H9 (cell line): Measurements from ENCODE around the gene LAX1. TPM values are rescaled to one million over a fixed set of nuclear protein-coding genes. Genes with fewer than 3 reads are reported as not detected.

Experiments
- DNase-seq: peaks from one replicate; pipeline ENCODE4 v3.0.0-alpha.2; 2017
- H2AFZ ChIP-seq: one replicate; pipeline ENCODE4 v1.6.1; 2013; ENCODE audit warnings: mild to moderate bottlenecking, low read length, control low read depth, moderate library complexity
- H2AK5ac ChIP-seq: 2 replicates; pipeline ENCODE4 v1.6.1; 2013; ENCODE audit warnings: low read length, control low read depth, mixed read lengths; ENCODE audit not compliant: insufficient read length
- H2BK120ac ChIP-seq: one replicate; pipeline ENCODE4 v1.6.1; 2013; ENCODE audit warnings: low read depth, mild to moderate bottlenecking, low read length, control low read depth, inconsistent platforms; ENCODE audit not compliant: poor library complexity, severe bottlenecking
- H2BK12ac ChIP-seq: 2 replicates; pipeline ENCODE4 v1.6.1; 2013; ENCODE audit warnings: low read length, control low read depth, mixed read lengths, low read depth; ENCODE audit not compliant: insufficient read length
- H2BK15ac ChIP-seq: 2 replicates; pipeline ENCODE4 v1.6.1; 2013; ENCODE audit warnings: low read depth, low read length, control low read depth
- H2BK20ac ChIP-seq: one replicate; pipeline ENCODE4 v1.6.1; 2013; ENCODE audit warnings: low read depth, mild to moderate bottlenecking, low read length, control low read depth, inconsistent platforms; ENCODE audit not compliant: poor library complexity, severe bottlenecking
- H2BK5ac ChIP-seq: 2 replicates; pipeline ENCODE4 v1.6.1; 2013; ENCODE audit warnings: low read length, control low read depth, mixed read lengths; ENCODE audit not compliant: insufficient read length
- H3K14ac ChIP-seq: 2 replicates; pipeline ENCODE4 v1.6.1; 2013; ENCODE audit warnings: low read length, control low read depth; ENCODE audit not compliant: insufficient read depth
- H3K18ac ChIP-seq: 2 replicates; pipeline ENCODE4 v1.6.1; 2013; ENCODE audit warnings: low read depth, mild to moderate bottlenecking, mixed read lengths, low read length, control low read depth; ENCODE audit not compliant: insufficient read length
- H3K23ac ChIP-seq: 2 replicates; pipeline ENCODE4 v1.6.1; 2013; ENCODE audit warnings: low read length, control low read depth, mixed read lengths, low read depth; ENCODE audit not compliant: insufficient read length
- H3K23me2 ChIP-seq: 2 replicates; pipeline ENCODE4 v1.6.1; 2013; ENCODE audit warnings: low read depth, mild to moderate bottlenecking, mixed read lengths, low read length, control low read depth; ENCODE audit not compliant: insufficient read length, poor library complexity, severe bottlenecking
- H3K27ac ChIP-seq: 2 replicates; pipeline ENCODE4 v1.5.1; 2013; ENCODE audit warnings: low read length, control low read depth, mixed read lengths, low read depth; ENCODE audit not compliant: insufficient read length
- H3K27me3 ChIP-seq: 2 replicates; pipeline ENCODE4 v1.6.1; 2013; ENCODE audit warnings: low read length, control low read depth, inconsistent platforms; ENCODE audit not compliant: insufficient read depth
- H3K4ac ChIP-seq: 2 replicates; pipeline ENCODE4 v1.6.1; 2013; ENCODE audit warnings: low read depth, mild to moderate bottlenecking, control low read depth, inconsistent platforms, low read length, moderate library complexity
- H3K4me1 ChIP-seq: 2 replicates; pipeline ENCODE4 v1.6.1; 2013; ENCODE audit warnings: low read length, control low read depth, inconsistent platforms; ENCODE audit not compliant: insufficient read depth
- H3K4me2 ChIP-seq: 2 replicates; pipeline ENCODE4 v1.6.1; 2013; ENCODE audit warnings: low read length, control low read depth, mixed read lengths; ENCODE audit not compliant: insufficient read length, insufficient read depth
- H3K56ac ChIP-seq: 2 replicates; pipeline ENCODE4 v1.6.1; 2013; ENCODE audit warnings: low read depth, mild to moderate bottlenecking, mixed read lengths, low read length, control low read depth; ENCODE audit not compliant: insufficient read length
- H3K79me1 ChIP-seq: 2 replicates; pipeline ENCODE4 v1.6.1; 2013; ENCODE audit warnings: low read depth, mild to moderate bottlenecking, moderate library complexity, low read length, control low read depth, inconsistent platforms; ENCODE audit not compliant: insufficient read depth, poor library complexity, severe bottlenecking
- H3K79me2 ChIP-seq: 2 replicates; pipeline ENCODE4 v1.6.1; 2013; ENCODE audit warnings: low read length, control low read depth, inconsistent platforms; ENCODE audit not compliant: insufficient read depth
- H3K9ac ChIP-seq: 2 replicates; pipeline ENCODE4 v1.6.1; 2013; ENCODE audit warnings: low read length, control low read depth, mixed read lengths; ENCODE audit not compliant: insufficient read length; ENCODE audit errors: extremely low read depth
- H3K9me3 ChIP-seq: one replicate; pipeline ENCODE4 v1.6.1; 2013; ENCODE audit warnings: low read depth, low read length, inconsistent platforms; ENCODE audit not compliant: control insufficient read depth
- H3T11ph ChIP-seq: one replicate; pipeline ENCODE4 v1.6.1; 2013; ENCODE audit warnings: mild to moderate bottlenecking, low read length, control low read depth, inconsistent platforms
- H4K20me1 ChIP-seq: one replicate; pipeline ENCODE4 v1.6.1; 2013; ENCODE audit not compliant: control insufficient read depth, insufficient read length, insufficient read depth
- H4K5ac ChIP-seq: 2 replicates; pipeline ENCODE4 v1.6.1; 2013; ENCODE audit warnings: low read depth, mild to moderate bottlenecking, mixed read lengths, low read length, control low read depth; ENCODE audit not compliant: insufficient read length
- H4K8ac ChIP-seq: replicated peaks from 2 replicates; pipeline ENCODE4 v1.6.1; 2013; ENCODE audit warnings: low read length, control low read depth, mixed read lengths, low read depth; ENCODE audit not compliant: insufficient read length
- H4K91ac ChIP-seq: 2 replicates; pipeline ENCODE4 v1.6.1; 2013; ENCODE audit warnings: low read depth, mild to moderate bottlenecking, moderate library complexity, mixed read lengths, low read length, control low read depth; ENCODE audit not compliant: insufficient read length
- H3K27ac Mint-ChIP-seq, 3 experiments: 2 replicates in 2 of 3; 3 replicates in 1 of 3; pipeline ENCODE4 v1.8.0; 2020 to 2021; ENCODE audit warnings: mixed read lengths in 3 of 3, mild to moderate bottlenecking in 1 of 3, moderate library complexity in 1 of 3
- H3K27me3 Mint-ChIP-seq: 2 replicates; pipeline ENCODE4 v1.8.0; 2021; ENCODE audit warnings: low read depth, mild to moderate bottlenecking, moderate library complexity, mixed read lengths
- H3K36me3 Mint-ChIP-seq, 3 experiments: 2 replicates in 2 of 3; 3 replicates in 1 of 3; pipeline ENCODE4 v1.8.0; 2020 to 2021; ENCODE audit warnings: low read depth in 3 of 3, mixed read lengths in 3 of 3; ENCODE audit not compliant: insufficient read depth in 1 of 3
- H3K4me1 Mint-ChIP-seq, 2 experiments: 2 replicates each; pipeline ENCODE4 v1.8.0; 2020; ENCODE audit warnings: mixed read lengths in 2 of 2
- H3K4me3 Mint-ChIP-seq, 2 experiments: 2 replicates in 1 of 2; 3 replicates in 1 of 2; pipeline ENCODE4 v1.8.0; 2020 to 2021; ENCODE audit warnings: mild to moderate bottlenecking in 2 of 2, mixed read lengths in 2 of 2, moderate library complexity in 1 of 2
- H3K9me3 Mint-ChIP-seq, 2 experiments: 2 replicates in 1 of 2; 3 replicates in 1 of 2; pipeline ENCODE4 v1.8.0; 2020; ENCODE audit warnings: mild to moderate bottlenecking in 2 of 2, mixed read lengths in 2 of 2, moderate library complexity in 1 of 2
- CTCF ChIP-seq: fragments of 200-600 bp; sonication (generic); conservative IDR thresholded peaks from 3 replicates; pipeline ENCODE4 v1.8.0; 2021; ENCODE audit warnings: antibody characterized with exemption, mild to moderate bottlenecking
- WGBS: extraction: QIAGEN DNeasy Blood & Tissue Kit; methylation state at CpG from one replicate; pipeline ENCODE4 v1.1.7; 2013; ENCODE audit warnings: missing lambda C conversion rate, low lambda C conversion rate, mixed read lengths; ENCODE audit not compliant: insufficient read length; ENCODE audit errors: extremely low coverage; 5-methylcytosine and 5-hydroxymethylcytosine counted together
- total RNA-seq: library from RNA; stranded (reverse); gene quantifications from 2 replicates; pipeline ENCODE4 v1.2.1, GENCODE V29; 2021

Gene LAX1
- total RNA-seq, 1 experiment from 2014 or later = not detected

- no peak overlapping the region for H2AFZ ChIP-seq
- H2AK5ac ChIP-seq = no peak overlapping the region
- TF ChIP-seq CTCF = no peak
- H2BK15ac ChIP-seq = no peak overlapping the region
- no peak overlapping the region for H2BK20ac ChIP-seq
- no peak overlapping the region for H3K9ac ChIP-seq
- no peak overlapping the region for H3K4me2 ChIP-seq
- no peak overlapping the region for H3K27ac ChIP-seq
- H3K23ac ChIP-seq = no peak overlapping the region
- H2BK120ac ChIP-seq = no peak overlapping the region
- Mint-ChIP-seq H3K27ac (no peak overlapping the region), H3K27me3 (no peaks in the 10 kb centered on the region), H3K4me1 (peaks cover 3 to 12% of the 10 kb centered on the region in 2 experiments), H3K9me3 (no peaks in the 10 kb centered on the region; a peak in 1 of 5 replicates), H3K36me3 (no peaks in the 10 kb centered on the region), H3K4me3 (no peak overlapping the region)
- WGBS = no CpG with 5 or more reads among the region's 4 CpGs
- no peaks in the 10 kb centered on the region for H3K79me1 ChIP-seq
- no peak overlapping the region for H2BK5ac ChIP-seq
- H3K4me1 ChIP-seq = peaks cover 3% of the 10 kb centered on the region; the same call in 1 of the 2 replicates
- no peak overlapping the region for H4K8ac ChIP-seq
- H4K91ac ChIP-seq = no peak overlapping the region
- H3K27me3 ChIP-seq = no peaks in the 10 kb centered on the region
- no peak overlapping the region for H4K5ac ChIP-seq
- no peaks in the 10 kb centered on the region for H3K79me2 ChIP-seq
- H3K14ac ChIP-seq = no peak overlapping the region
- no peak overlapping the region for H2BK12ac ChIP-seq
- H3K9me3 ChIP-seq = no peaks in the 10 kb centered on the region
- no peak overlapping the region for H3K4ac ChIP-seq
- H3K18ac ChIP-seq = no peak overlapping the region
- H3T11ph ChIP-seq = no peak overlapping the region
- DNase-seq = no peak
- no peaks in the 10 kb centered on the region for H4K20me1 ChIP-seq
- no peaks in the 10 kb centered on the region for H3K23me2 ChIP-seq
- no peak overlapping the region for H3K56ac ChIP-seq
Observed at GRCh38 chr1:203778789-203779188, 13.8 kb downstream of the LAX1 start.
